GM23338 (cell line): ENCODE measurements around the gene C19orf81. TPM values are rescaled to one million over a fixed set of nuclear protein-coding genes. Genes with fewer than 3 reads are reported as not detected.

Experiments
- ATAC-seq: fragments of 200-7000 bp; cut with Tn5 transposase; 3 replicates; pipeline ENCODE4 v1.9.1; 2020
- DNase-seq: peaks from one replicate; pipeline ENCODE4 v3.0.0-alpha.2; 2015; ENCODE audit warnings: low spot score
- H2AFZ ChIP-seq: fragments of 200-600 bp; sonication (generic); 2 replicates; pipeline ENCODE4 v1.8.0; 2016; ENCODE audit warnings: antibody characterized with exemption, mild to moderate bottlenecking, moderate library complexity
- H3F3A ChIP-seq: fragments of 200-600 bp; sonication (generic); replicated peaks from 2 replicates; pipeline ENCODE4 v1.8.0; 2017; ENCODE audit warnings: antibody characterized with exemption, mixed run types, low read depth
- H3K27ac ChIP-seq: fragments of 200-600 bp; sonication (generic); 2 replicates; pipeline ENCODE4 v1.6.1; 2016; ENCODE audit warnings: low read depth
- H3K27me3 ChIP-seq: fragments of 200-600 bp; sonication (generic); 2 replicates; pipeline ENCODE4 v1.8.0; 2016; ENCODE audit warnings: mild to moderate bottlenecking, mixed run types, moderate library complexity; ENCODE audit not compliant: insufficient read depth
- H3K36me3 ChIP-seq: fragments of 200-600 bp; sonication (generic); 2 replicates; pipeline ENCODE4 v1.8.0; 2016; ENCODE audit warnings: mild to moderate bottlenecking; ENCODE audit not compliant: insufficient read depth
- H3K4me1 ChIP-seq: fragments of 200-600 bp; sonication (generic); 2 replicates; pipeline ENCODE4 v1.8.0; 2016; ENCODE audit warnings: mild to moderate bottlenecking, moderate library complexity; ENCODE audit not compliant: insufficient read depth
- H3K4me2 ChIP-seq: fragments of 200-600 bp; sonication (generic); 2 replicates; pipeline ENCODE4 v1.7.1; 2017; ENCODE audit warnings: mixed run types
- H3K4me3 ChIP-seq: fragments of 200-600 bp; sonication (generic); 2 replicates; pipeline ENCODE4 v1.6.1; 2016; ENCODE audit warnings: mixed run types
- H3K79me2 ChIP-seq: fragments of 200-600 bp; sonication (generic); replicated peaks from 2 replicates; pipeline ENCODE4 v1.8.0; 2017; ENCODE audit warnings: mild to moderate bottlenecking; ENCODE audit not compliant: insufficient read depth
- H3K9me2 ChIP-seq: fragments of 200-600 bp; sonication (generic); 2 replicates; pipeline ENCODE4 v1.8.0; 2017; ENCODE audit not compliant: insufficient read depth
- H4K20me1 ChIP-seq: fragments of 200-600 bp; sonication (generic); replicated peaks from 2 replicates; pipeline ENCODE4 v1.8.0; 2017; ENCODE audit warnings: mild to moderate bottlenecking; ENCODE audit not compliant: insufficient read depth
- H3K27ac Mint-ChIP-seq: 2 replicates; pipeline ENCODE4 v1.8.0; 2020; ENCODE audit warnings: inconsistent platforms, mild to moderate bottlenecking, moderate library complexity, mixed read lengths
- H3K27me3 Mint-ChIP-seq: 3 replicates; pipeline ENCODE4 v1.8.0; 2022; ENCODE audit warnings: low read depth, mild to moderate bottlenecking, moderate library complexity, mixed read lengths, inconsistent platforms; ENCODE audit not compliant: insufficient read depth, poor library complexity
- H3K36me3 Mint-ChIP-seq: 3 replicates; pipeline ENCODE4 v1.8.0; 2021; ENCODE audit warnings: low read depth, mild to moderate bottlenecking, inconsistent platforms, moderate library complexity, mixed read lengths
- H3K4me1 Mint-ChIP-seq: 3 replicates; pipeline ENCODE4 v1.8.0; 2020; ENCODE audit warnings: mild to moderate bottlenecking, inconsistent platforms, mixed read lengths
- H3K4me3 Mint-ChIP-seq: 3 replicates; pipeline ENCODE4 v1.8.0; 2021; ENCODE audit warnings: moderate library complexity, mild to moderate bottlenecking, inconsistent platforms, mixed read lengths
- H3K9me3 Mint-ChIP-seq: 3 replicates; pipeline ENCODE4 v1.8.0; 2020; ENCODE audit warnings: moderate library complexity, mild to moderate bottlenecking, inconsistent platforms, mixed read lengths
- CREB1 ChIP-seq: fragments of 250-450 bp; sonication (Bioruptor Pico); IDR thresholded peaks from 2 replicates; pipeline ENCODE4 v1.5.0; 2020; ENCODE audit warnings: low read depth, mild to moderate bottlenecking, moderate library complexity
- ETS1 ChIP-seq: IDR thresholded peaks from 2 replicates; pipeline ENCODE4 v1.6.1; 2016; ENCODE audit warnings: antibody characterized with exemption
- EZH2 ChIP-seq: fragments of 200-600 bp; sonication (generic); IDR thresholded peaks from one replicate; pipeline ENCODE4 v1.8.0; 2017; ENCODE audit warnings: antibody characterized with exemption, mild to moderate bottlenecking, low read depth; ENCODE audit not compliant: unreplicated experiment
- JUNB ChIP-seq: IDR thresholded peaks from one replicate; pipeline ENCODE4 v1.6.1; 2016; ENCODE audit warnings: antibody characterized with exemption; ENCODE audit not compliant: unreplicated experiment
- POLR2AphosphoS5 ChIP-seq: IDR thresholded peaks from 2 replicates; pipeline ENCODE4 v1.6.1; 2016; ENCODE audit warnings: antibody characterized with exemption, low read depth
- STAT1 ChIP-seq: IDR thresholded peaks from one replicate; pipeline ENCODE4 v1.6.1; 2016; ENCODE audit warnings: antibody characterized with exemption; ENCODE audit not compliant: unreplicated experiment
- ZNF114 ChIP-seq: fragments of 250-450 bp; sonication (Bioruptor Pico); IDR thresholded peaks from 2 replicates; pipeline ENCODE4 v1.5.0; 2020; ENCODE audit warnings: mild to moderate bottlenecking, moderate library complexity
- ZNF331 ChIP-seq: fragments of 250-450 bp; sonication (Bioruptor Pico); IDR thresholded peaks from 2 replicates; pipeline ENCODE4 v1.5.0; 2020; ENCODE audit warnings: low read depth, mild to moderate bottlenecking, moderate library complexity
- polyA plus RNA-seq: library from polyadenylated mRNA; unstranded; fragments of >200 nt; fragmentation: Nextera tagmentation; extraction: Ambion mirVana; gene quantifications from 2 replicates; pipeline ENCODE4 v1.2.1, GENCODE V29; 2016
- total RNA-seq: library from RNA; depleted of rRNA; stranded (reverse); fragments of >200 nt; shearing (Covaris generic); gene quantifications from 2 replicates; pipeline ENCODE4 v1.2.3, GENCODE V29; 2014
- TF ChIP-seq, protein P1 (sequence below), 2 experiments: fragments of 200-600 bp in 1 of 2; sonication (generic) in 1 of 2; conservative IDR thresholded peaks; 2 replicates each; pipeline versions ENCODE4 v1.5.1 to v1.6.1; 2016 to 2017; ENCODE audit warnings: antibody characterized with exemption in 2 of 2, low read depth in 2 of 2, mild to moderate bottlenecking in 2 of 2, moderate library complexity in 1 of 2

The C19orf81 gene
- total and polyA plus RNA-seq, 2 experiments from 2014 or later: 23.2 to 54.3 TPM

DNA sequence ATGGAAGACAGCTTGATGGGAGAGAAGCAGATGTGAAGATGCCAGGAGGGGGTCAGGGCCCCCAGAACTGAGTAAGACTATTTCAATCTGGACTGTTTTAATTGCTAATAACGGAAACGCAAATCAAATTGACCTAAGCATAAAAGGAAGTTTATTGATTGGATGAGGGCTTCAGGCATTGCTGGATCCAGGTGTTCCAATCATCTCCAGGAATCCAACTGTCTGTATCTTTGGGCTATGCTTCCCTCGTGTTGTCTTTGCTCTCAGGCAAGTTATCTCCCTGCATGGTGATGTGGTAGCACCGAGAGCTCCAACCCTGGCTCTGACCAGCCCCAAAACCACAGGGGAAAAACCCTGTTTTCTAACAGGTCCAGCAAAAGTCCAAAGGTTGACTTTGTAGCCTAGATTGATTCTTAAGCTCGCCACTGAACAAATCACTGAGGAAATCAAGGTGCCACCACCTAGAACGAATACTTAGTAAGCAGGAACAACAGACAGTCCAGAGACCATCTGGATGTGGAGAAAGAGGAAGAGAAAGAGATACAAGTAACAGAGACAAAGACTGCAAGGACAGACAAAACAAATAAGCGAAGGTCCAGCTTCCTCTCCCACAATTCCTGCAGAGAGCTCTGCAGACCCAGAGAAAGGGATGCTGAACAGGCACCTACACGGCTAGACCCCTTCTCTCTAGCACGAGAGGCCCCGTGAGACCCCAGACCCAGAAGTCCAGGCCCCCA lies 1.2 kb upstream of the C19orf81 start (continued):
- TF ChIP-seq ETS1 (no peak), EZH2 (no peak), STAT1 (no peak), ZNF114 (CRISPR knock-in tag) (no peak)

DNA sequence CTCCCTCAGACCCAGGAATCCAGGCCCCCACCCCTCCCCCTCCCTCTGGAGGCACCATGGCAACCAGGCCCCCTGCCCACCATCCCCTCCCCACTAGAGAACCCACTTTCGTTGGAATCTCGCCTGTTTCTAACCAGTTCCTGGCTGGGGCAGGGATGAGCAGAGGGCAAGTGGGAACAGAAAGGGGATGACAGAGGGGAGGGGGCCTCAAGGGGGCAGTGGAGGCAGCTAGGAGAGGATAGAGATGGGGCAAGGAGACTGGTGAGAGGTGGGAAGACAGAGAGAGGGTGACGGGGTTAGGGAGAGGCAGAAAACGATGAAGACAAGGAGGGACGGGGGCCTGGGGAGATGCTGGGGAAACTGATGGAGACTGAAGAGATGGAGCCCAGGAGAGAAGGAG lies 586 bp upstream of the C19orf81 start:
- no peak overlapping the region for H3K27ac Mint-ChIP-seq
- H3K4me1 ChIP-seq: peaks cover 15% of the 10 kb centered on the region
- DNase-seq (peak; percentile 38), ATAC-seq (no peak)
- H3F3A ChIP-seq: no peaks in the 10 kb centered on the region
- peak overlapping the region; percentile 48; the same call in 1 of the 2 replicates for H3K4me3 ChIP-seq
- H3K4me1 Mint-ChIP-seq: no peaks in the 10 kb centered on the region
- peaks cover 23% of the 10 kb centered on the region for H3K27me3 ChIP-seq
- H3K4me3 Mint-ChIP-seq: no peak overlapping the region
- H3K27me3 Mint-ChIP-seq: peaks cover 12% of the 10 kb centered on the region
- no peaks in the 10 kb centered on the region for H3K9me2 ChIP-seq
- peaks cover 17% of the 10 kb centered on the region for H3K9me3 Mint-ChIP-seq
- TF ChIP-seq, protein P1, sequence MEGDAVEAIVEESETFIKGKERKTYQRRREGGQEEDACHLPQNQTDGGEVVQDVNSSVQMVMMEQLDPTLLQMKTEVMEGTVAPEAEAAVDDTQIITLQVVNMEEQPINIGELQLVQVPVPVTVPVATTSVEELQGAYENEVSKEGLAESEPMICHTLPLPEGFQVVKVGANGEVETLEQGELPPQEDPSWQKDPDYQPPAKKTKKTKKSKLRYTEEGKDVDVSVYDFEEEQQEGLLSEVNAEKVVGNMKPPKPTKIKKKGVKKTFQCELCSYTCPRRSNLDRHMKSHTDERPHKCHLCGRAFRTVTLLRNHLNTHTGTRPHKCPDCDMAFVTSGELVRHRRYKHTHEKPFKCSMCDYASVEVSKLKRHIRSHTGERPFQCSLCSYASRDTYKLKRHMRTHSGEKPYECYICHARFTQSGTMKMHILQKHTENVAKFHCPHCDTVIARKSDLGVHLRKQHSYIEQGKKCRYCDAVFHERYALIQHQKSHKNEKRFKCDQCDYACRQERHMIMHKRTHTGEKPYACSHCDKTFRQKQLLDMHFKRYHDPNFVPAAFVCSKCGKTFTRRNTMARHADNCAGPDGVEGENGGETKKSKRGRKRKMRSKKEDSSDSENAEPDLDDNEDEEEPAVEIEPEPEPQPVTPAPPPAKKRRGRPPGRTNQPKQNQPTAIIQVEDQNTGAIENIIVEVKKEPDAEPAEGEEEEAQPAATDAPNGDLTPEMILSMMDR (conservative IDR thresholded peaks at IDR 0.05; ENCODE audit: low read depth in 2 of 2): peak in 1 of 2 experiments; percentile 35; a peak in 2 of 4 replicates
- TF ChIP-seq ETS1: no peak
- H4K20me1 ChIP-seq: no peaks in the 10 kb centered on the region
- H3K27ac ChIP-seq: no peak overlapping the region
- H3K79me2 ChIP-seq: no peaks in the 10 kb centered on the region
- peaks cover 34% of the 10 kb centered on the region for H3K36me3 Mint-ChIP-seq
- H3K36me3 ChIP-seq: no peaks in the 10 kb centered on the region
- peak overlapping the region; percentile 74 for H3K4me2 ChIP-seq
- peak overlapping the region; percentile 86 for H2AFZ ChIP-seq

GRCh38 chr19:50651174-50651573 lies 1.9 kb downstream of the C19orf81 start:
- DNase-seq: no peak
- no peak for ATAC-seq
- peaks cover 42% of the 10 kb centered on the region for H3K9me3 Mint-ChIP-seq
- no peaks in the 10 kb centered on the region for H3K36me3 ChIP-seq
- no peaks in the 10 kb centered on the region for H3F3A ChIP-seq
- H4K20me1 ChIP-seq: no peaks in the 10 kb centered on the region
- H3K4me3 Mint-ChIP-seq: no peak overlapping the region
- H3K79me2 ChIP-seq: no peaks in the 10 kb centered on the region
- no peak overlapping the region for H3K27ac ChIP-seq
- peaks cover 14% of the 10 kb centered on the region for H3K27me3 Mint-ChIP-seq
- H3K27ac Mint-ChIP-seq: no peak overlapping the region
- H3K4me1 Mint-ChIP-seq: no peaks in the 10 kb centered on the region
- no peak overlapping the region for H3K4me2 ChIP-seq
- peaks cover 20% of the 10 kb centered on the region for H3K4me1 ChIP-seq
- no peaks in the 10 kb centered on the region for H3K27me3 ChIP-seq
- no peaks in the 10 kb centered on the region for H3K9me2 ChIP-seq
- no peak overlapping the region for H3K4me3 ChIP-seq
- H2AFZ ChIP-seq: no peak overlapping the region
- H3K36me3 Mint-ChIP-seq: peaks cover 52% of the 10 kb centered on the region
- TF ChIP-seq ETS1: no peak
- TF ChIP-seq ZNF114 (CRISPR knock-in tag): no peak
- TF ChIP-seq CREB1 (CRISPR knock-in tag): no peak
- no peak for TF ChIP-seq ZNF331 (CRISPR knock-in tag)
- no peak for TF ChIP-seq JUNB
- no peak for TF ChIP-seq POLR2AphosphoS5
- TF ChIP-seq, protein P1 (conservative IDR thresholded peaks at IDR 0.05; ENCODE audit: low read depth in 2 of 2): no peak
